Measurements from ENCODE around the gene STAG2.
"Not testable (repeated sequence)": the region's sequence is repeated elsewhere in the genome, so short reads cannot be mapped to it uniquely, and the experiment has no call there.

STAG2 gene

GRCh38 chrX:123924186-123924585 lies 37.3 kb upstream of the STAG2 start:
- no peak overlapping the region for H3K27ac ChIP-seq
- TF ChIP-seq, protein P1, sequence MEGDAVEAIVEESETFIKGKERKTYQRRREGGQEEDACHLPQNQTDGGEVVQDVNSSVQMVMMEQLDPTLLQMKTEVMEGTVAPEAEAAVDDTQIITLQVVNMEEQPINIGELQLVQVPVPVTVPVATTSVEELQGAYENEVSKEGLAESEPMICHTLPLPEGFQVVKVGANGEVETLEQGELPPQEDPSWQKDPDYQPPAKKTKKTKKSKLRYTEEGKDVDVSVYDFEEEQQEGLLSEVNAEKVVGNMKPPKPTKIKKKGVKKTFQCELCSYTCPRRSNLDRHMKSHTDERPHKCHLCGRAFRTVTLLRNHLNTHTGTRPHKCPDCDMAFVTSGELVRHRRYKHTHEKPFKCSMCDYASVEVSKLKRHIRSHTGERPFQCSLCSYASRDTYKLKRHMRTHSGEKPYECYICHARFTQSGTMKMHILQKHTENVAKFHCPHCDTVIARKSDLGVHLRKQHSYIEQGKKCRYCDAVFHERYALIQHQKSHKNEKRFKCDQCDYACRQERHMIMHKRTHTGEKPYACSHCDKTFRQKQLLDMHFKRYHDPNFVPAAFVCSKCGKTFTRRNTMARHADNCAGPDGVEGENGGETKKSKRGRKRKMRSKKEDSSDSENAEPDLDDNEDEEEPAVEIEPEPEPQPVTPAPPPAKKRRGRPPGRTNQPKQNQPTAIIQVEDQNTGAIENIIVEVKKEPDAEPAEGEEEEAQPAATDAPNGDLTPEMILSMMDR (IDR thresholded peaks at IDR 0.05) = no peak
- no peaks in the 10 kb centered on the region for H3K9me3 ChIP-seq
- H3K27me3 ChIP-seq = no peaks in the 10 kb centered on the region
- no peaks in the 10 kb centered on the region for H3K36me3 ChIP-seq
- no peak overlapping the region for H3K4me3 ChIP-seq (ENCODE audit: low read depth in 1 of 2, low read length in 1 of 2)
- no peaks in the 10 kb centered on the region for H3K4me1 ChIP-seq (ENCODE audit: control insufficient read depth in 1 of 2, insufficient read depth in 1 of 2, low read depth in 1 of 2, low read length in 1 of 2)

- no peaks in the 10 kb centered on the region for H3K36me3 ChIP-seq
- H3K4me3 ChIP-seq (ENCODE audit: low read depth in 1 of 2, low read length in 1 of 2) = no peak overlapping the region
- TF ChIP-seq, protein P1 (IDR thresholded peaks at IDR 0.05) = no peak
- no peaks in the 10 kb centered on the region for H3K27me3 ChIP-seq
- no peak overlapping the region for H3K27ac ChIP-seq
- no peaks in the 10 kb centered on the region for H3K4me1 ChIP-seq (ENCODE audit: control insufficient read depth in 1 of 2, insufficient read depth in 1 of 2, low read depth in 1 of 2, low read length in 1 of 2)
- no peaks in the 10 kb centered on the region for H3K9me3 ChIP-seq
These were observed 33.7 kb upstream of the STAG2 start for GRCh38 chrX:123927845-123928244.

DNA sequence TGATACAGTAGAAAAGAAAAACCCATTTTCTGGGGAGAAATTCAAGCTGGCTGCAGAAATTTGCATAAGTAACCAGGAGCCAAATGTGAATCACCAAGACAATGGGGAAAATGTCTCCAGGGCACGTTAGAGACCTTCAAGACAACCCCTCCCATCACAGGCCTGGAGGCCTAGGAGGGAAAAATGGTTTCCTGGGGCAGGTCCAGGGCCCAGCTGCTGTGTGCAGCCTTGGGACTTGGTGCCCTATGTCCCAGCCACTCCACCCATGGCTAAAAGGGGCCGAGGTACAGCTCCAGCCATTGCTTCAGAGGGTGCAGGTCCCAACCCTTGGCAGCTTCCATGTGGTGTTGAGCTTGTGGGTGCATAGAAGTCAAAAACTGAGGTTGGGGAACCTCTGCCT lies 29.5 kb upstream of the STAG2 start:
- H3K4me3 ChIP-seq (ENCODE audit: low read depth in 1 of 2, low read length in 1 of 2); H3K9me3 ChIP-seq; H3K27me3 ChIP-seq; H3K27ac ChIP-seq; H3K36me3 ChIP-seq; H3K4me1 ChIP-seq (ENCODE audit: control insufficient read depth in 1 of 2, insufficient read depth in 1 of 2, low read depth in 1 of 2, low read length in 1 of 2): not testable (repeated sequence)

GRCh38 chrX:123943074-123943473 lies 18.4 kb upstream of the STAG2 start:
- Histone ChIP-seq H3K36me3 (no peaks in the 10 kb centered on the region), H3K4me3 (ENCODE audit: low read depth in 1 of 2, low read length in 1 of 2) (no peak overlapping the region)

DNA sequence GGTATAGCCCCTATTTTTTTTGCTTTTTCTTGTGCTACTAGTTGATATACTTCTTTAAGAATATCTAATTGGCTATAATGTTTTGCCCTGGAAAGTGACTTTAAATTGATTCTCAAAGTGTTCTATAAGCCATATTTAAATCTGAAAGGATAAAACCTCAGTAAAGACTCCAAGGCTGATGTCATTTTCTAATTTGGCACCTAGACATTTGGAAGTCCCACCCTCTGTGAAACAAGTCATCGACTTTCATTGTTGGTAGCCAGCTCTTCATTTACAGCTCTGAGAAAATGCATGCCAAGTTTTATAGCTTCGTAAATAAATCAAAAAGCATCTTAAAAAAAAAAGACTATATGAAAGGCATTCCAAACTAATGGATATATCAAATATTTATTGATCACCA lies 18.0 kb upstream of the STAG2 start:
- no peak overlapping the region for H3K4me3 ChIP-seq (ENCODE audit: low read depth in 1 of 2, low read length in 1 of 2)

More at GRCh38 chrX:123943074-123943473, 18.4 kb upstream of the STAG2 start:
- TF ChIP-seq, protein P1 (IDR thresholded peaks at IDR 0.05) = no peak
- Histone ChIP-seq H3K4me1 (ENCODE audit: control insufficient read depth in 1 of 2, insufficient read depth in 1 of 2, low read depth in 1 of 2, low read length in 1 of 2) (no peaks in the 10 kb centered on the region), H3K27ac (no peak overlapping the region), H3K9me3 (no peaks in the 10 kb centered on the region), H3K27me3 (no peaks in the 10 kb centered on the region)

DNA sequence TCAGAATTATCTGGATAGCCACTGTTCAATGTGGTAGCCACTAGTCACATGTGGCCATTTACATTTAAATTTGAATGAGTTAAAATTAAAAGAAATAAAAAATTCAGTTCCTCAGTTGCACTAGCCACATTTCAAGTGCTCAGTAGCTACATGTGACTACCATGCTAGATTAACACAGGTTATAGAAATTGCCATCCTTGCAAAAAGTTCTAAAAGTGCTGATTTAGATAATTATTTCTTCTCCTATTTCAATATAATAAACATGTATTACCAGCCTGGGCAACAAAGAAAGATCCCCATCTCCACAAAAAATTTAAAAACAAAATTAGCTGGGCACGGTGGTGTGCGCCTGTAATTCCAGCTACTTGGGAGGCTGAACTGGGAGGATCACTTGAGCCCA lies 11.7 kb upstream of the STAG2 start:
- H3K4me1 ChIP-seq (ENCODE audit: control insufficient read depth in 1 of 2, insufficient read depth in 1 of 2, low read depth in 1 of 2, low read length in 1 of 2) = no peaks in the 10 kb centered on the region
- no peak overlapping the region for H3K27ac ChIP-seq
- TF ChIP-seq, protein P1 (IDR thresholded peaks at IDR 0.05) = no peak
- H3K9me3 ChIP-seq = no peaks in the 10 kb centered on the region
- H3K27me3 ChIP-seq = no peaks in the 10 kb centered on the region
- H3K36me3 ChIP-seq = no peaks in the 10 kb centered on the region
- no peak overlapping the region for H3K4me3 ChIP-seq (ENCODE audit: low read depth in 1 of 2, low read length in 1 of 2)

More for the DNA sequence above, 18.0 kb upstream of the STAG2 start:
- Histone ChIP-seq H3K27me3 (no peaks in the 10 kb centered on the region), H3K36me3 (no peaks in the 10 kb centered on the region), H3K4me1 (ENCODE audit: control insufficient read depth in 1 of 2, insufficient read depth in 1 of 2, low read depth in 1 of 2, low read length in 1 of 2) (no peaks in the 10 kb centered on the region), H3K9me3 (no peaks in the 10 kb centered on the region), H3K27ac (no peak overlapping the region)
- TF ChIP-seq, protein P1 (IDR thresholded peaks at IDR 0.05) = no peak

Measured in neutrophil (primary cell).